Measurements from ENCODE around the gene S100A2.

GRCh38 chr1:153592748-153593147, 27.1 kb upstream of the S100A2 start:
- no peak for TF ChIP-seq CTCF (conservative IDR thresholded peaks at IDR 0.05 in 1 of 2, IDR thresholded peaks at IDR 0.05 in 1 of 2; ENCODE audit: extremely low read depth in 1 of 2, insufficient read depth in 1 of 2, low read depth in 1 of 2, low read length in 2 of 2)
- no peak for TF ChIP-seq EZH2 (IDR thresholded peaks at IDR 0.05; ENCODE audit: borderline replicate concordance, low read length)
